ENCODE results near the gene DDX27.

- TF ChIP-seq POLR2A (IDR thresholded peaks at IDR 0.05; ENCODE audit: control extremely low read depth in 1 of 2, low read depth in 2 of 2, low read length in 2 of 2) (no peak), CTCF (IDR thresholded peaks at IDR 0.05; ENCODE audit: control extremely low read depth in 1 of 3, insufficient read depth in 1 of 3, low read depth in 1 of 3, low read length in 3 of 3) (no peak), TEAD4 (IDR thresholded peaks at IDR 0.05; ENCODE audit: low read depth, low read length) (no peak), EZH2 (IDR thresholded peaks at IDR 0.05; ENCODE audit: low read depth, low read length, severe bottlenecking) (no peak), JUND (IDR thresholded peaks at IDR 0.05; ENCODE audit: low read length) (no peak), CBX5 (IDR thresholded peaks at IDR 0.05; ENCODE audit: low read depth, low read length) (no peak), KDM1A (IDR thresholded peaks at IDR 0.05; ENCODE audit: borderline replicate concordance, low read length) (no peak)
Observed at GRCh38 chr20:49280463-49281058, 61.3 kb downstream of the DDX27 start.

Data from H1 (cell line).